ENCODE results near the gene FAAP20.

The FAAP20 gene

GRCh38 chr1:2186901-2187300, 7.7 kb downstream of the FAAP20 start:
- peaks cover 3% of the 10 kb centered on the region for H3K4me1 ChIP-seq (ENCODE audit: insufficient read depth, low read length, poor library complexity, severe bottlenecking)
- no peaks in the 10 kb centered on the region for H3K9me2 ChIP-seq (replicated peaks; ENCODE audit: low read depth, low read length)
- H3K27me3 ChIP-seq (ENCODE audit: insufficient read depth, low read length, poor library complexity, severe bottlenecking), result no peaks in the 10 kb centered on the region
- no peak overlapping the region for H3K4me3 ChIP-seq (ENCODE audit: low read length, poor library complexity, severe bottlenecking)
- peaks cover 8% of the 10 kb centered on the region; the same call in 1 of the 2 replicates for H3K79me2 ChIP-seq (ENCODE audit: insufficient read depth, low read length)
- H2AFZ ChIP-seq (ENCODE audit: low read length), result no peak overlapping the region
- H3K9ac ChIP-seq (ENCODE audit: low read depth, low read length, poor library complexity, severe bottlenecking), result no peak overlapping the region
- H4K20me1 ChIP-seq (ENCODE audit: insufficient read depth, low read length, poor library complexity, severe bottlenecking), result peaks cover 5% of the 10 kb centered on the region
- no peak overlapping the region for H3K4me2 ChIP-seq (ENCODE audit: low read depth, low read length, poor library complexity, severe bottlenecking)
- TF ChIP-seq, protein P1, sequence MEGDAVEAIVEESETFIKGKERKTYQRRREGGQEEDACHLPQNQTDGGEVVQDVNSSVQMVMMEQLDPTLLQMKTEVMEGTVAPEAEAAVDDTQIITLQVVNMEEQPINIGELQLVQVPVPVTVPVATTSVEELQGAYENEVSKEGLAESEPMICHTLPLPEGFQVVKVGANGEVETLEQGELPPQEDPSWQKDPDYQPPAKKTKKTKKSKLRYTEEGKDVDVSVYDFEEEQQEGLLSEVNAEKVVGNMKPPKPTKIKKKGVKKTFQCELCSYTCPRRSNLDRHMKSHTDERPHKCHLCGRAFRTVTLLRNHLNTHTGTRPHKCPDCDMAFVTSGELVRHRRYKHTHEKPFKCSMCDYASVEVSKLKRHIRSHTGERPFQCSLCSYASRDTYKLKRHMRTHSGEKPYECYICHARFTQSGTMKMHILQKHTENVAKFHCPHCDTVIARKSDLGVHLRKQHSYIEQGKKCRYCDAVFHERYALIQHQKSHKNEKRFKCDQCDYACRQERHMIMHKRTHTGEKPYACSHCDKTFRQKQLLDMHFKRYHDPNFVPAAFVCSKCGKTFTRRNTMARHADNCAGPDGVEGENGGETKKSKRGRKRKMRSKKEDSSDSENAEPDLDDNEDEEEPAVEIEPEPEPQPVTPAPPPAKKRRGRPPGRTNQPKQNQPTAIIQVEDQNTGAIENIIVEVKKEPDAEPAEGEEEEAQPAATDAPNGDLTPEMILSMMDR (conservative IDR thresholded peaks at IDR 0.05; ENCODE audit: low read length), result no peak
- no peak for TF ChIP-seq EZH2phosphoT487 (IDR thresholded peaks at IDR 0.05; ENCODE audit: borderline replicate concordance)
- no peaks in the 10 kb centered on the region for H3K9me3 ChIP-seq (ENCODE audit: insufficient read depth, low read depth, low read length)
- no peaks in the 10 kb centered on the region for H3K36me3 ChIP-seq (ENCODE audit: insufficient read depth, low read length)
- H3F3A ChIP-seq (ENCODE audit: low read depth), result no peaks in the 10 kb centered on the region

- Histone ChIP-seq H3K79me2 (ENCODE audit: insufficient read depth, low read length) (peaks cover 3% of the 10 kb centered on the region; the same call in 1 of the 2 replicates), H3K27me3 (ENCODE audit: insufficient read depth, low read length, poor library complexity, severe bottlenecking) (no peaks in the 10 kb centered on the region), H4K20me1 (ENCODE audit: insufficient read depth, low read length, poor library complexity, severe bottlenecking) (peaks cover 2% of the 10 kb centered on the region), H3K9me2 (replicated peaks; ENCODE audit: low read depth, low read length) (no peaks in the 10 kb centered on the region), H3K4me3 (ENCODE audit: low read length, poor library complexity, severe bottlenecking) (no peak overlapping the region), H2AFZ (ENCODE audit: low read length) (no peak overlapping the region), H3K4me1 (ENCODE audit: insufficient read depth, low read length, poor library complexity, severe bottlenecking) (no peaks in the 10 kb centered on the region), H3K36me3 (ENCODE audit: insufficient read depth, low read length) (no peaks in the 10 kb centered on the region), H3K4me2 (ENCODE audit: low read depth, low read length, poor library complexity, severe bottlenecking) (no peak overlapping the region), H3K9me3 (ENCODE audit: insufficient read depth, low read depth, low read length) (no peaks in the 10 kb centered on the region), H3F3A (ENCODE audit: low read depth) (no peaks in the 10 kb centered on the region), H3K9ac (ENCODE audit: low read depth, low read length, poor library complexity, severe bottlenecking) (no peak overlapping the region)
- no peak for TF ChIP-seq EZH2phosphoT487 (IDR thresholded peaks at IDR 0.05; ENCODE audit: borderline replicate concordance)
Measured at GRCh38 chr1:2185880-2186855, 8.4 kb downstream of the FAAP20 start.

DNA sequence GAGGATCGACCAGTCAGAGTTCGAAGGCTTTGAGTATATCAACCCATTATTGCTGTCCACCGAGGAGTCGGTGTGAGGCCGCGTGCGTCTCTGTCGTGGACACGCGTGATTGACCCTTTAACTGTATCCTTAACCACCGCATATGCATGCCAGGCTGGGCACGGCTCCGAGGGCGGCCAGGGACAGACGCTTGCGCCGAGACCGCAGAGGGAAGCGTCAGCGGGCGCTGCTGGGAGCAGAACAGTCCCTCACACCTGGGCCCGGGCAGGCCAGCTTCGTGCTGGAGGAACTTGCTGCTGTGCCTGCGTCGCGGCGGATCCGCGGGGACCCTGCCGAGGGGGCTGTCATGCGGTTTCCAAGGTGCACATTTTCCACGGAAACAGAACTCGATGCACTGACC, 9.6 kb downstream of the FAAP20 start:
- no peak overlapping the region for H2AFZ ChIP-seq (ENCODE audit: low read length)
- no peak overlapping the region for H3K4me3 ChIP-seq (ENCODE audit: low read length, poor library complexity, severe bottlenecking)
- no peaks in the 10 kb centered on the region for H3K36me3 ChIP-seq (ENCODE audit: insufficient read depth, low read length)
- H3K27me3 ChIP-seq (ENCODE audit: insufficient read depth, low read length, poor library complexity, severe bottlenecking), result no peaks in the 10 kb centered on the region
- TF ChIP-seq EZH2phosphoT487 (IDR thresholded peaks at IDR 0.05; ENCODE audit: borderline replicate concordance), result no peak
- TF ChIP-seq, protein P1 (conservative IDR thresholded peaks at IDR 0.05; ENCODE audit: low read length), result no peak
- no peak overlapping the region for H3K9ac ChIP-seq (ENCODE audit: low read depth, low read length, poor library complexity, severe bottlenecking)
- no peaks in the 10 kb centered on the region for H3K79me2 ChIP-seq (ENCODE audit: insufficient read depth, low read length)
- H3K9me2 ChIP-seq (replicated peaks; ENCODE audit: low read depth, low read length), result no peaks in the 10 kb centered on the region
- no peaks in the 10 kb centered on the region for H3F3A ChIP-seq (ENCODE audit: low read depth)
- H3K9me3 ChIP-seq (ENCODE audit: insufficient read depth, low read depth, low read length), result no peaks in the 10 kb centered on the region
- H3K4me1 ChIP-seq (ENCODE audit: insufficient read depth, low read length, poor library complexity, severe bottlenecking), result no peaks in the 10 kb centered on the region
- H3K4me2 ChIP-seq (ENCODE audit: low read depth, low read length, poor library complexity, severe bottlenecking), result no peak overlapping the region
- H4K20me1 ChIP-seq (ENCODE audit: insufficient read depth, low read length, poor library complexity, severe bottlenecking), result no peaks in the 10 kb centered on the region

All from Loucy (cell line).